22Rv1 (cell line): ENCODE measurements around the gene RAB6B.

ENCODE experiments used
- ZFX ChIP-seq: fragments of 450-650 bp; IDR thresholded peaks from 2 replicates; pipeline ENCODE4 v1.6.1; 2017; ENCODE audit warnings: antibody characterized with exemption, borderline replicate concordance
- TF ChIP-seq, protein P1 (sequence below): fragments of 450-650 bp; IDR thresholded peaks from 2 replicates; pipeline ENCODE4 v1.5.1; 2017; ENCODE audit warnings: mild to moderate bottlenecking

DNA sequence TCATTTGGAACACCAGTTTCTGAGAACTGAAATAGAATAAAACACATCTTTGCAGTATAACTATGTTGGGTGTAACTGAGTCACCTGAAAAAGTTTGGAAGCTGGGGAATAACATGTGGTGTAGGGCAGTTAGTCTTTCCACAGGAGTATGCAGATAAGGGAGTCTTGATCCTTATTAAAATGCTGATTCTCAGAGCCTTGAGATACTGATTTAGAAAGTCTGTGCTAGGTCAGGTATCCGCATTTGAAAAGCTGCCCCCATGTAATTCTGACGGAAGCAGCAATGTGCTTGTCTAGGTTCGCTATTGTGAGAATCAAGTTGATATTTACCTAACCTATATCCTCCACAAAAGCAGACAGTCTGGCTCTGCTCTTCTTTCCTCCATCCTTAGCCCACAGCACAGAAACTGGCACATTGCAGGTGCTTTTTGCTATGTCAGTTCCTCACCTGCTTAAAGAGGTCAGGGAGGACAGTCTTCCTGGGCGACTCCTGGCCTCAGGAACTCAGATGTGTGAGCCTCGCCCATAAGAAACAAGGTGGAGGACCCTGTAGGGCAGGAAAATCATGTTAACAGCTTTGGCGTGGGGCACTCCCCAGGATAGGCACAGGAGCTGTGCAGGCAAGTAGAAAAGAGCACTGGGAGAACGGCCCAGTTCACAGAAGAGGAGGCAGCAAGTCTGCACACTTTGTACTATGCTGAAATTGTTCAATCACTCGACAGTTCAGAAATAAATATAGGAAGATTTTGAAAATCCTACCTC, 117.7 kb downstream of the RAB6B start:
- no peak for TF ChIP-seq ZFX
- TF ChIP-seq, protein P1, sequence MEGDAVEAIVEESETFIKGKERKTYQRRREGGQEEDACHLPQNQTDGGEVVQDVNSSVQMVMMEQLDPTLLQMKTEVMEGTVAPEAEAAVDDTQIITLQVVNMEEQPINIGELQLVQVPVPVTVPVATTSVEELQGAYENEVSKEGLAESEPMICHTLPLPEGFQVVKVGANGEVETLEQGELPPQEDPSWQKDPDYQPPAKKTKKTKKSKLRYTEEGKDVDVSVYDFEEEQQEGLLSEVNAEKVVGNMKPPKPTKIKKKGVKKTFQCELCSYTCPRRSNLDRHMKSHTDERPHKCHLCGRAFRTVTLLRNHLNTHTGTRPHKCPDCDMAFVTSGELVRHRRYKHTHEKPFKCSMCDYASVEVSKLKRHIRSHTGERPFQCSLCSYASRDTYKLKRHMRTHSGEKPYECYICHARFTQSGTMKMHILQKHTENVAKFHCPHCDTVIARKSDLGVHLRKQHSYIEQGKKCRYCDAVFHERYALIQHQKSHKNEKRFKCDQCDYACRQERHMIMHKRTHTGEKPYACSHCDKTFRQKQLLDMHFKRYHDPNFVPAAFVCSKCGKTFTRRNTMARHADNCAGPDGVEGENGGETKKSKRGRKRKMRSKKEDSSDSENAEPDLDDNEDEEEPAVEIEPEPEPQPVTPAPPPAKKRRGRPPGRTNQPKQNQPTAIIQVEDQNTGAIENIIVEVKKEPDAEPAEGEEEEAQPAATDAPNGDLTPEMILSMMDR = no peak
